Astrocyte of the cerebellum (primary cell): ENCODE data around the gene ST14.
"Not testable (repeated sequence)": the region's sequence is repeated elsewhere in the genome, so short reads cannot be mapped to it uniquely, and the experiment has no call there.

Experiments used
- DNase-seq: peaks from one replicate; pipeline ENCODE4 v3.0.0-alpha.2; 2011; ENCODE audit warnings: low read depth
- H3K4me3 ChIP-seq: 2 replicates; pipeline ENCODE4 v1.5.1; 2011; ENCODE audit warnings: mild to moderate bottlenecking, low read depth, low read length, moderate library complexity
- CTCF ChIP-seq: IDR thresholded peaks from 2 replicates; pipeline ENCODE4 v1.5.1; 2012; ENCODE audit warnings: low read length, low read depth, moderate library complexity, mild to moderate bottlenecking; ENCODE audit errors: missing control alignments
- in situ Hi-C: cut with HindIII; loops from 2 replicates; pipeline ENCODE4 v1.10.0; 2017; ENCODE audit warnings: low sequenced_read_pairs

The ST14 gene

GRCh38 chr11:130217133-130218031 lies 57.8 kb downstream of the ST14 start:
- no peak overlapping the region for H3K4me3 ChIP-seq
- DNase-seq, result no peak
- TF ChIP-seq CTCF, result no peak
- in situ Hi-C loops, result loop anchor here (25.0 kb wide), 2 partner anchors 170 to 670 kb away; no protein-coding TSS in a partner anchor

GRCh38 chr11:130218501-130219070 lies 59.0 kb downstream of the ST14 start:
- no peak overlapping the region for H3K4me3 ChIP-seq
- no peak for TF ChIP-seq CTCF
- DNase-seq, result no peak
- in situ Hi-C loops, result loop anchor here (25.0 kb wide), 2 partner anchors 169 to 669 kb away; no protein-coding TSS in a partner anchor

GRCh38 chr11:130219148-130219547 lies 59.6 kb downstream of the ST14 start:
- in situ Hi-C loops, result loop anchor here (25.0 kb wide), 2 partner anchors 168 to 668 kb away; no protein-coding TSS in a partner anchor
- DNase-seq, result no peak
- TF ChIP-seq CTCF, result no peak
- H3K4me3 ChIP-seq, result no peak overlapping the region

GRCh38 chr11:130220311-130221035 lies 60.9 kb downstream of the ST14 start:
- DNase-seq, result no peak
- in situ Hi-C loops, result loop anchor here (25.0 kb wide), 2 partner anchors 167 to 667 kb away; no protein-coding TSS in a partner anchor
- no peak for TF ChIP-seq CTCF
- H3K4me3 ChIP-seq, result no peak overlapping the region

GRCh38 chr11:130223291-130223971 lies 63.8 kb downstream of the ST14 start:
- no peak overlapping the region for H3K4me3 ChIP-seq
- TF ChIP-seq CTCF, result no peak
- DNase-seq, result no peak
- in situ Hi-C loops, result loop anchor here (25.0 kb wide), 2 partner anchors 164 to 664 kb away; no protein-coding TSS in a partner anchor

GRCh38 chr11:130227373-130227772 lies 67.8 kb downstream of the ST14 start:
- no peak for DNase-seq
- in situ Hi-C loops, result no loop called here
- no peak overlapping the region for H3K4me3 ChIP-seq
- TF ChIP-seq CTCF, result no peak

- in situ Hi-C loops, H3K4me3 ChIP-seq, DNase-seq: not testable (repeated sequence)
These were observed 73.9 kb downstream of the ST14 start for GRCh38 chr11:130233486-130233885.

GRCh38 chr11:130233888-130234287 lies 74.3 kb downstream of the ST14 start:
- in situ Hi-C loops, H3K4me3 ChIP-seq, DNase-seq: not testable (repeated sequence)
